Bronchial epithelial cell (primary cell): ENCODE results near the gene ZC3H4. TPM values are rescaled to one million over a fixed set of nuclear protein-coding genes. Genes with fewer than 3 reads are reported as not detected.

Experiments
- DNase-seq: peaks from one replicate; pipeline ENCODE4 v3.0.0-alpha.2; 2010; ENCODE audit warnings: low read depth
- FAIRE-seq: peaks from 2 replicates; lab custom pipeline; 2011; peaks lifted over from hg19 to GRCh38; lab: Jason Lieb, UNC
- H3K27me3 ChIP-seq: 2 replicates; pipeline ENCODE4 v1.5.1; 2011; ENCODE audit warnings: low read length; ENCODE audit not compliant: control insufficient read depth, insufficient read depth
- H3K36me3 ChIP-seq: 2 replicates; pipeline ENCODE4 v1.5.1; 2011; ENCODE audit warnings: low read length; ENCODE audit not compliant: control insufficient read depth, insufficient read depth
- H3K4me3 ChIP-seq: 2 replicates; pipeline ENCODE4 v1.5.1; 2011; ENCODE audit warnings: mild to moderate bottlenecking, low read depth, low read length, control low read depth
- CTCF ChIP-seq: IDR thresholded peaks from 2 replicates; pipeline ENCODE4 v1.5.1; 2011; ENCODE audit warnings: mild to moderate bottlenecking, moderate library complexity, low read length, control low read depth, inconsistent platforms; ENCODE audit not compliant: insufficient read depth, severe bottlenecking
- total RNA-seq: library from RNA; depleted of rRNA; stranded (reverse); fragments of >200 nt; gene quantifications from 2 replicates; pipeline ENCODE4 v1.2.1, GENCODE V29; 2014

ZC3H4 gene
- total RNA-seq, 1 donor from 2014 or later = 2.6 TPM

GRCh38 chr19:47047272-47047762, 66.3 kb downstream of the ZC3H4 start:
- Histone ChIP-seq H3K4me3 (peak overlapping the region; percentile 65), H3K27me3 (no peaks in the 10 kb centered on the region), H3K36me3 (peaks cover 1% of the 10 kb centered on the region)
- FAIRE-seq (no peak), DNase-seq (no peak)
- no peak for TF ChIP-seq CTCF

- TF ChIP-seq CTCF = no peak
- peaks cover 1% of the 10 kb centered on the region for H3K36me3 ChIP-seq
- FAIRE-seq (no peak), DNase-seq (no peak)
- H3K4me3 ChIP-seq = no peak overlapping the region
- no peaks in the 10 kb centered on the region for H3K27me3 ChIP-seq
These were observed 67.6 kb downstream of the ZC3H4 start for GRCh38 chr19:47045867-47046470.

GRCh38 chr19:47044946-47045866, 68.4 kb downstream of the ZC3H4 start:
- no peak for DNase-seq
- Histone ChIP-seq H3K27me3 (no peaks in the 10 kb centered on the region), H3K4me3 (no peak overlapping the region), H3K36me3 (peaks cover 1% of the 10 kb centered on the region)
- TF ChIP-seq CTCF = no peak
- FAIRE-seq = no peak

GRCh38 chr19:47040869-47041268, 72.7 kb downstream of the ZC3H4 start:
- H3K36me3 ChIP-seq = peaks cover 1% of the 10 kb centered on the region
- DNase-seq (no peak), FAIRE-seq (no peak)
- no peak overlapping the region for H3K4me3 ChIP-seq
- TF ChIP-seq CTCF = no peak
- no peaks in the 10 kb centered on the region for H3K27me3 ChIP-seq

GRCh38 chr19:47039239-47039874, 74.2 kb downstream of the ZC3H4 start:
- H3K27me3 ChIP-seq = no peaks in the 10 kb centered on the region
- no peak for FAIRE-seq
- no peak for DNase-seq
- H3K4me3 ChIP-seq = no peak overlapping the region
- no peak for TF ChIP-seq CTCF
- peaks cover 1% of the 10 kb centered on the region for H3K36me3 ChIP-seq
